ENCODE measurements around the gene RABGAP1L.

GRCh38 chr1:174982971-174983689 is 823.8 kb downstream of the RABGAP1L start:
- TF ChIP-seq CTCF (IDR thresholded peaks at IDR 0.05; ENCODE audit: low read depth, low read length) = peak; percentile 47
- no peak for TF ChIP-seq POLR2A (IDR thresholded peaks at IDR 0.05; ENCODE audit: extremely low read depth, insufficient read length)
- TF ChIP-seq MYC (IDR thresholded peaks at IDR 0.05; ENCODE audit: low read depth, low read length) = no peak
